Ishikawa (cell line): ENCODE data around the gene DNAH8.

Source experiments
- CEBPB ChIP-seq: IDR thresholded peaks from 2 replicates; pipeline ENCODE4 v1.6.1; 2012
- EGR1 ChIP-seq: IDR thresholded peaks from 2 replicates; pipeline ENCODE4 v1.6.1; 2012
- EP300 ChIP-seq: IDR thresholded peaks from 2 replicates; pipeline ENCODE4 v1.6.1; 2012; ENCODE audit warnings: borderline replicate concordance
- MAX ChIP-seq: IDR thresholded peaks from 2 replicates; pipeline ENCODE4 v1.6.1; 2012
- REST ChIP-seq: IDR thresholded peaks from 2 replicates; pipeline ENCODE4 v1.6.1; 2012; ENCODE audit warnings: low read depth, mild to moderate bottlenecking
- TAF1 ChIP-seq: IDR thresholded peaks from 2 replicates; pipeline ENCODE4 v1.6.1; 2012; ENCODE audit warnings: low read depth, mild to moderate bottlenecking

GRCh38 chr6:38687549-38687948, 27.6 kb upstream of the DNAH8 start:
- TF ChIP-seq CEBPB, result no peak
- TF ChIP-seq REST, result no peak
- TF ChIP-seq MAX, result no peak
- TF ChIP-seq EP300, result no peak
- no peak for TF ChIP-seq EGR1
- TF ChIP-seq TAF1, result no peak
